ENCODE data around the gene ST6GALNAC5.
"Not testable (repeated sequence)": the region's sequence is repeated elsewhere in the genome, so short reads cannot be mapped to it uniquely, and the experiment has no call there.

ST6GALNAC5 gene

DNA sequence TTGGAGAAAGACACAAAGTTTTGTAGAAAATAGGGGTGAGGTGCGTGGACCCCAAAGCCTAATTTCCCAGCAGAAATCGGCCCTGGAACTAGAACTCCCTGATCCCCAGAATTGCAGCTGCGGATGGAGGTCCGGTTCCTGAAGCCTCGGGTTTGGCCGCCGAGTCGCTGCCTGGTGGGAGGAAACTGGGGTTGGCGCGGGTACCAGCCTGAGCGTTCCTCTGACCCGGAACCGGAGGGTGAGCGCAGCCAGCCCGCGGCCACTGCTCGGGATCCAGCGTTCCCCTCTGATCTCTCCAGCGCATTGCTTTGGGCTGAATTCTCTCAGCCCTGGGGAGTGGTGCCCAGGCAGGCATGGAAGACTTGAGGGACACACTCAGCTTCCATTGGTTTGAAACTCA, 1.6 kb downstream of the ST6GALNAC5 start:
- H3K27me3 ChIP-seq (ENCODE audit: control insufficient read depth, insufficient read depth, low read length), result peaks cover 27% of the 10 kb centered on the region
- H3K4me1 ChIP-seq (ENCODE audit: control insufficient read depth, insufficient read depth, low read length), result no peaks in the 10 kb centered on the region

DNA sequence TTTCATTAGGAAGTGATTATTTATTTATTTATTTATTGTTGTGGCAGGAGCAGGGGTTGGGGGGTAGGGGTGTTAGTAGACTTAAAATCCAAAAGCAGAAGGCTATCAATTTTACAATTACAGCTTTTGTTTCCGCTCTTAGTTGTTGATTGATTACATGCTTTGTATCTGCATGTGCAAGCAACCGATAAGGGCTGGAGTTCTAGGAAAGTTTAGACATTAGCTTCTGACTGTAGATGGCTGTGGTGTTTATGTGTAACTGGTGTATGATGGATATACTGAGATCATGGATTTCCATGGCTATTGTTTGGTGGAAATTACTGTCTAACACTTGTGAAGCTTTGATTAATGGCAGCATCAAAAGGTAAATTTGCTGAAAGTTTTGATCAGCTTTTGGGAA, 2.8 kb downstream of the ST6GALNAC5 start:
- Histone ChIP-seq H3K36me3 (ENCODE audit: control insufficient read depth, insufficient read depth, low read length) (no peaks in the 10 kb centered on the region), H3K9me3 (ENCODE audit: control insufficient read depth, low read length) (no peaks in the 10 kb centered on the region), H3K27me3 (ENCODE audit: control insufficient read depth, insufficient read depth, low read length) (peaks cover 27% of the 10 kb centered on the region), H3K9ac (ENCODE audit: low read length) (no peak overlapping the region), H3K4me3 (ENCODE audit: low read length) (no peak overlapping the region), H3K4me1 (ENCODE audit: control insufficient read depth, insufficient read depth, low read length) (no peaks in the 10 kb centered on the region)

More for the DNA sequence above, 1.6 kb downstream of the ST6GALNAC5 start:
- no peaks in the 10 kb centered on the region for H3K36me3 ChIP-seq (ENCODE audit: control insufficient read depth, insufficient read depth, low read length)
- no peak overlapping the region for H3K9ac ChIP-seq (ENCODE audit: low read length)
- no peak overlapping the region for H3K4me3 ChIP-seq (ENCODE audit: low read length)
- no peaks in the 10 kb centered on the region for H3K9me3 ChIP-seq (ENCODE audit: control insufficient read depth, low read length)

DNA sequence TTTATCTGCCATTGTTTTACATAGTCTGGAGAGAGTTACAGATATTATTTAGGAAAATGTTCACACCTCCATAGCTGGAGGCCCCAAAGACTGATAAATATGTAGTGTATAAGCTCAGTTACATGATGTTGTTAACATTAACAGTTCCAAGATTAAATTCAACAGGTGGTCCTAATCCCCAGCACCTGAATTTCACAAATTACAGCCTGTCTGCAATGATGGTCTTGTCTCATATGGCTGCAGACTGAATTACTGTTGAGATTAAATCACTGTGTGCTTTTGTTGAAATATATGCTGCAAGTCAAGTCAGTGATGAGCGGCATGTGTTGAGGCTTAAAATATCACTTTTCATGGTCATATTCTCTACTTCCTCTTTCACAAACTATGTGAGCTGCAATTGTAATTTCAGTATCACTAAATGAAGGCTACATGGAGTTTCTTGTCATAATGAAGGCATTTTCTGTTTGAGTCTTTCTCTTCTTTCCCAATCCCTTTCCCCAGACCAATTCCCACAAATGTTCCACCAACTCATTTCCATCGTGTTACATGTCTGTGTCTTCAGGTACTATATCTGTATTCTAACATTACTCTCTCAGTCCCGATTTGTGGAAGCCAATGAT, 4.2 kb downstream of the ST6GALNAC5 start:
- H3K4me1 ChIP-seq (ENCODE audit: control insufficient read depth, insufficient read depth, low read length), result no peaks in the 10 kb centered on the region
- no peak overlapping the region for H3K9ac ChIP-seq (ENCODE audit: low read length)
- H3K9me3 ChIP-seq (ENCODE audit: control insufficient read depth, low read length), result no peaks in the 10 kb centered on the region
- H3K27me3 ChIP-seq (ENCODE audit: control insufficient read depth, insufficient read depth, low read length), result peaks cover 21% of the 10 kb centered on the region
- H3K4me3 ChIP-seq (ENCODE audit: low read length), result no peak overlapping the region
- H3K36me3 ChIP-seq (ENCODE audit: control insufficient read depth, insufficient read depth, low read length), result no peaks in the 10 kb centered on the region

DNA sequence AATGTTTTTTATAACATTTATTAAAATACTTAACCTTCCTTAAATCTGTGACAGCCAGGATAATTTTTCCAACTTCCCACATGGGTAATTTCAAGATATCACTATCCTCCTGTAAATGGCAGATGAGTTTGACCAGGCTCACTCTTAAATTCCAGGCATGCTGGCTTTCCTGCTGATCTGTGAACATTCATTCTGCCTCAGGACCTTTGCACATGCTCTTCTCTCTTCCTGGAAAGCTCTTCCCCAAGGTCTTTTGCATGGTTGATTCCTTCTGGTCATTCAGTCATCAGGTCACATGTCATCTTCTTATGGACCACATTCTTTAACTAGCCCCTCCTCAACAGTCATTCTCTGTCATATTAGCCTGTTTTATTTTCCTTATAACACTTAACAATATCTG, 5.7 kb downstream of the ST6GALNAC5 start:
- peaks cover 13% of the 10 kb centered on the region for H3K27me3 ChIP-seq (ENCODE audit: control insufficient read depth, insufficient read depth, low read length)
- H3K4me1 ChIP-seq (ENCODE audit: control insufficient read depth, insufficient read depth, low read length), result no peaks in the 10 kb centered on the region
- H3K36me3 ChIP-seq (ENCODE audit: control insufficient read depth, insufficient read depth, low read length), result no peaks in the 10 kb centered on the region
- H3K9me3 ChIP-seq (ENCODE audit: control insufficient read depth, low read length), result no peaks in the 10 kb centered on the region
- no peak overlapping the region for H3K9ac ChIP-seq (ENCODE audit: low read length)
- H3K4me3 ChIP-seq (ENCODE audit: low read length), result no peak overlapping the region

DNA sequence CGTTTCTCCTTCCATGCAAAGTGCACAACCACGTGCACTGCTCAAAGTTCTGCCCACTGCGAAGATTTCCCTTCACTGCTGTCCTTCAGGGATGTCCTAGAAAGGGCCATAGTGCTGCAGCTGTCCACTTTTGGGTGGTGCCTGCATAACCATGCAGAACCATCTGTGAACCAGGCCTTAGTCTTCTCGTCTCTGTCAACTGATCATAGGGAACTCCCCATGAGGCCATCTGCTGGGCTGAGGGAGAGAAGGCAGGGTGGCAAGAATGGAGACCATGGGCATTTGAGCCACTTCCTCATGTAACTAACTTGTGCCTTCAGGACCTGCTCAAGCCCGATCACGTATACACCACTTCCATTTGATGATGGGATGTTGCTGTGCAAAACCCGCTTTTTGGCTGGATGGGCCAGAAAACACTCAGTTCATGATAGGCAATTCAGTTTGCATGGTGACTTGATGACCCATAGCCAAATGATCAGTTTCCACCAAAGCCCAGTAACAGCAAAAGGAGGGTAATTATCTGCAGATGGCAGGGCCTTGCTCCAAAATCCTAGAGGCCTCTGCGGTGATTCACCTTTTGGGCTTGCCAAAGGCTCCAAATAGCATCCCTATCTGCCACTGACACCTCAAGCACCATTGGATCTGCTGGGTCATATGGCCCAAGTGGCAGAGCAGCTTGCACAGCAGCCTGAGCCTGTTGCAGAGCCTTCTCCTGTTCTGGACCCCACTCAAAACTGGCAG, 9.5 kb downstream of the ST6GALNAC5 start:
- Histone ChIP-seq H3K4me3 (ENCODE audit: low read length) (no peak overlapping the region), H3K27me3 (ENCODE audit: control insufficient read depth, insufficient read depth, low read length) (no peaks in the 10 kb centered on the region), H3K36me3 (ENCODE audit: control insufficient read depth, insufficient read depth, low read length) (no peaks in the 10 kb centered on the region), H3K9me3 (ENCODE audit: control insufficient read depth, low read length) (no peaks in the 10 kb centered on the region), H3K9ac (ENCODE audit: low read length) (no peak overlapping the region), H3K4me1 (ENCODE audit: control insufficient read depth, insufficient read depth, low read length) (no peaks in the 10 kb centered on the region)

DNA sequence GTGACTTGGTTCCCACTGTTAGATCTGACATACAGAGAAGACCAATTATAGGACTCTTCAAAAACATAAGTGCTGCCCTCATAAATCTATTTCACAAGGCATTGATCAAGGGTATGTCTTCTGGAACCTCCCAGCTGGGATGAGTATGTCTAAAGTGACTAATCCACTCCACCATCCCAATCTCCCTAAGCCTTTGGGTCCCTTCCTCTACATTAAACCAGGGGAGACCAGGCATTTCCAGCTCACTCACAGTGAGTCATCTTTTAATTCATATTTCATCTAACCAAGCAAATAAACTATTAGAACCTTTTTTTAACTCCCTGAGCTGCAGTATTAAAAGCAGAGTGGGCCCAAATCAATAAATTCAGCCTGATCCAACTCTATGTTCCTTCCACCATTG, 11.7 kb downstream of the ST6GALNAC5 start:
- not testable (repeated sequence) for H3K4me3 ChIP-seq (ENCODE audit: low read length); H3K4me1 ChIP-seq (ENCODE audit: control insufficient read depth, insufficient read depth, low read length); H3K36me3 ChIP-seq (ENCODE audit: control insufficient read depth, insufficient read depth, low read length)

DNA sequence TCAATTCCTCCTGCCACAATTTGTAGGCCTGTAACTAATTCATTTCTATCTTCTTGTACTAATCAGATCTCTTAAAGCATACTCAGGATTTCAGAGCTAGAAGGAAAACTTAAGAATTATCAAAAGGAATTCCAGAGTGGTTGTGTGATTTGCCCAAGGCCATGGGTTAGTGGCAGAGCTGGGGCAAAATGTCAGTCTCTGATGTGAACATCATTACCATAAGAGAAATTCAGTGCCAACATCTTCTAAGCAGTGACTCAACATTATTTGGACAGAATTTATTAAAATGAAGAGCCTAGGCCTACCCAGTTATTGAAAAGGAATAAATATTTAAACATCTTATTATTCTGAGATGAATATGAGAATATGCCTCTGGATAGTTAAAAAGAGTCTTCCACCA, 14.5 kb downstream of the ST6GALNAC5 start:
- Histone ChIP-seq H3K36me3 (ENCODE audit: control insufficient read depth, insufficient read depth, low read length) (no peaks in the 10 kb centered on the region), H3K4me3 (ENCODE audit: low read length) (no peak overlapping the region), H3K9ac (ENCODE audit: low read length) (no peak overlapping the region), H3K27me3 (ENCODE audit: control insufficient read depth, insufficient read depth, low read length) (no peaks in the 10 kb centered on the region), H3K4me1 (ENCODE audit: control insufficient read depth, insufficient read depth, low read length) (no peaks in the 10 kb centered on the region), H3K9me3 (ENCODE audit: control insufficient read depth, low read length) (no peaks in the 10 kb centered on the region)

More for the DNA sequence above, 11.7 kb downstream of the ST6GALNAC5 start:
- H3K9ac ChIP-seq (ENCODE audit: low read length); H3K9me3 ChIP-seq (ENCODE audit: control insufficient read depth, low read length); H3K27me3 ChIP-seq (ENCODE audit: control insufficient read depth, insufficient read depth, low read length): not testable (repeated sequence)

DNA sequence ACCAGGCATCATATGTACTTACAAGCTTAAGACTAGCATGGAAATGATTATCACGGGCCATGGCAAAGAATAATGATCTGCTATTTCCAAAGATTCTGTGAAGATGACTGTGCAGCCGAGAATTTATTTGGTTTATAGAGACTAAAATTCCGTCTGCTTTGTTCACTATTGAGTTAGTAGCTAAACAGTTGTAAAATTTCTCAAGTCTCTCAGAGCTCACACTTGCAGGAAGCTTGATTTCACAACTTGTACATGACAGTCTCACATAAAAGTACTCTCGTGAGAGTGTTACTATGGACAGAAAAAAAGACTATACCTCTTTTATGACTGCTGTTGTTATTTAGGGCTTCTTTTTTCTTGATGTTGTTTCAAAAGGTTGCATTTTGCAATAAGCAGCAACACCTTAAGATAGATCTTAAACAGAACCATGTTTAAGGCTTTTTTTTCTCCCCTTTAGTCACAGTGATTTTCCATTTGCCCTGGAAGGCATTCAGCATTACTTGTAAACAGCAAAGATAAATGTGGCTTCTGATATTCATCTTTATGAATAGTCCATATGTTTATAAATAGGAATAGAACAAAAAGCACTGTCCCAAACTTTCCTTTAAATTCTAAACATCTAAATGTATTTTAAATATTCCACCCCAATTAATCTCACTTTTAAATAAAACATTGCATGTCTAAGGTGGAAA, 24.8 kb downstream of the ST6GALNAC5 start:
- no peaks in the 10 kb centered on the region for H3K4me1 ChIP-seq (ENCODE audit: control insufficient read depth, insufficient read depth, low read length)
- H3K9ac ChIP-seq (ENCODE audit: low read length), result no peak overlapping the region

DNA sequence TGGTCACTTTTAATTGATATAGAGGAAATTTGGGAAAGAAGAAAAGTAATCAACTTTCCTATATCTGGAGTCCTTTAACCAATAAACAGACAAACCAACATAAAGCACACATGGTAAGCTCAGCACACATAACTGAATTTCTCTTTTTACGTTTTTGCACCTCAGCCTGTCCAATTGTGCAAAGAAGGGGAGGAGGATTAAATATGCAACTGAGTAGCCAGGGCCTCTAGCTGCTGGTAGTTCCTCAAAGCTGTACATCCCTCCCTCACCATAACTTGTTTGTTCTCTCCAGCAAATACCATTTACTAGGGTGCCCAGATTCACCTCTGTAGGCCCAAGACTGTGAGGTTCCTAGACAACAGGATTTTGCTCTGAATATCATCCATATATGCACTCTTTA, 25.4 kb downstream of the ST6GALNAC5 start:
- no peaks in the 10 kb centered on the region for H3K9me3 ChIP-seq (ENCODE audit: control insufficient read depth, low read length)
- no peaks in the 10 kb centered on the region for H3K4me1 ChIP-seq (ENCODE audit: control insufficient read depth, insufficient read depth, low read length)
- no peak overlapping the region for H3K9ac ChIP-seq (ENCODE audit: low read length)
- H3K27me3 ChIP-seq (ENCODE audit: control insufficient read depth, insufficient read depth, low read length), result no peaks in the 10 kb centered on the region
- no peaks in the 10 kb centered on the region for H3K36me3 ChIP-seq (ENCODE audit: control insufficient read depth, insufficient read depth, low read length)
- no peak overlapping the region for H3K4me3 ChIP-seq (ENCODE audit: low read length)

More for the DNA sequence above, 24.8 kb downstream of the ST6GALNAC5 start:
- H3K36me3 ChIP-seq (ENCODE audit: control insufficient read depth, insufficient read depth, low read length), result no peaks in the 10 kb centered on the region
- H3K9me3 ChIP-seq (ENCODE audit: control insufficient read depth, low read length), result no peaks in the 10 kb centered on the region
- no peak overlapping the region for H3K4me3 ChIP-seq (ENCODE audit: low read length)
- H3K27me3 ChIP-seq (ENCODE audit: control insufficient read depth, insufficient read depth, low read length), result no peaks in the 10 kb centered on the region

DNA sequence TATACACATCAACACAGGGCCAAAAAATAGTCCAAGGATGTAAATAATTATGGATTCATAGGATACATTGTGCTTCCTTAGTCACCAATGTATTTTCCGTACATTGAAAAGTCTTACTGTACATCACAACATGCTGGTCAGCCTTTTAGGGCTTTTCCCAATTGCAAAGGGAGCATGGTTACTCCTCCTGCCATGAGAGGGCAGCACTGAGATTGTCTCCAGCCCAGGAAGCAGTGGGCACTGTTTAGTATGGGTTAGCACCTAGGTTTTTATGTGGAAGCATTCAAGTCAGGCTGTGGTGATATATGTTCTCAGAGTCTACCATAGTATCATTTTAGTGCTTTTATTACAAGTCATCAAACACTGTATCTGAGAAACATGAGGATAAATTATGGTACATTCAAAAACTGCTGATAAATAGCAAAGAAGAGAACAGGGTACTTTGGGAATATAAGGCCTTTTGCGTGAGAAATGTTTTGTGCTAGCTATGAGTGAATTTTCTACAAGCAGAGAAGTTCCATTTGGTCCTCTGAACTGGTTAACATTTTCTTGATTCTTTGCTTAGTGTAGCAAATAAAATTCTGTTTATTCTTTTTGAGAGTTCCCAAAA, 34.0 kb downstream of the ST6GALNAC5 start:
- H3K4me1 ChIP-seq (ENCODE audit: control insufficient read depth, insufficient read depth, low read length), result no peaks in the 10 kb centered on the region
- no peaks in the 10 kb centered on the region for H3K9me3 ChIP-seq (ENCODE audit: control insufficient read depth, low read length)
- H3K4me3 ChIP-seq (ENCODE audit: low read length), result no peak overlapping the region
- no peaks in the 10 kb centered on the region for H3K27me3 ChIP-seq (ENCODE audit: control insufficient read depth, insufficient read depth, low read length)
- no peaks in the 10 kb centered on the region for H3K36me3 ChIP-seq (ENCODE audit: control insufficient read depth, insufficient read depth, low read length)
- no peak overlapping the region for H3K9ac ChIP-seq (ENCODE audit: low read length)

DNA sequence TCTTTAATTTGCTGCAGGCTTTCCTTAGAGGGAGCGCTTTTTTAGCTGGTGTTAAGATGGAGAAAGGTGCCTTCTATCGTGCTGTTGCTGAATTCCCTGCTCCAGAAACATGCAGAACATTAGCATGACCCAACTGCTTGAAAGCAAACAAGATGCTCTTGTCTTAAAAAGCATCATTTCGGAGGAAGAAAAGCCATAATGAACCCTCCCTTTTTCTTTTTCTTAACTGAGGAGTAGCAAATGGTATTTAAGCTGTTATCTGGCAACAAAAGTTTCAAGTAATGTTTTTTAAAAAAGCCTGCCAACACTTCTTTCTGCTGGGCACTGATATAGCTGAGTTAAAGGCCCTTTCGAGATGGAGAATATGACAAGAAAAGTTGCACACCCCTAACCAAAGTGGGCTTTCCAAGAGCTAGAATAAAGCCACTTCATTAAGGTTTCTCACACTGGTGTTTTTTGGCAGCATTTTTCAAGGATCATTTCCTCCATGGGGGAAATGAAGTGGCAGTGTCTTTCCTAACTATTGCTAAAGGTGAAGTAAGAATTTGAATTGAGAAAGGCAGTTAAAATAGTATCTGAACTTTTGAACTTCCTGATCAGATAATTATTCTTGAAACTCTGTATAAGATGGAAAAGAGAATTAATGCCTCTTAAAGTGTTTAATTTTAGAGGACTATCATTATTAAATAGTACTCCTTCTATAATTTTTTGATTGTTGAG, 38.8 kb downstream of the ST6GALNAC5 start:
- H3K4me3 ChIP-seq (ENCODE audit: low read length), result no peak overlapping the region
- no peaks in the 10 kb centered on the region for H3K27me3 ChIP-seq (ENCODE audit: control insufficient read depth, insufficient read depth, low read length)
- H3K9ac ChIP-seq (ENCODE audit: low read length), result no peak overlapping the region
- H3K9me3 ChIP-seq (ENCODE audit: control insufficient read depth, low read length), result no peaks in the 10 kb centered on the region
- H3K36me3 ChIP-seq (ENCODE audit: control insufficient read depth, insufficient read depth, low read length), result no peaks in the 10 kb centered on the region
- no peaks in the 10 kb centered on the region for H3K4me1 ChIP-seq (ENCODE audit: control insufficient read depth, insufficient read depth, low read length)
